CD4-positive, alpha-beta memory T cell (primary cell): Measurements from ENCODE around the gene ZFR. TPM values are rescaled to one million over a fixed set of nuclear protein-coding genes. Genes with fewer than 3 reads are reported as not detected.
"Not testable (repeated sequence)": the region's sequence is repeated elsewhere in the genome, so short reads cannot be mapped to it uniquely, and the experiment has no call there.

Experiments used
- CTCF ChIA-PET: fragments of 350-600 bp; sonication (Branson Sonifier 250); formaldehyde crosslinking; loops from one replicate; lab custom pipeline; 2021; ENCODE audit warnings: inconsistent platforms; ENCODE audit not compliant: partially characterized antibody; lab: Charles Lee
- POLR2A ChIA-PET: fragments of 350-600 bp; sonication (Branson Sonifier 250); formaldehyde crosslinking; loops from one replicate; lab custom pipeline; 2021; ENCODE audit not compliant: partially characterized antibody; lab: Charles Lee
- DNase-seq, 5 donors: peaks; one replicate each; pipeline versions ENCODE4 v3.0.0 to v3.0.0-alpha.2; 2020 to 2022; ENCODE audit warnings: mixed read lengths in 1 of 5
- H3K27ac ChIP-seq: one replicate; pipeline ENCODE4 v1.7.0; 2013; ENCODE audit warnings: low read depth, low read length
- H3K27me3 ChIP-seq: 2 replicates; pipeline ENCODE4 v1.7.0; 2013; ENCODE audit warnings: mild to moderate bottlenecking, low read length, moderate library complexity; ENCODE audit not compliant: insufficient read depth
- H3K36me3 ChIP-seq: 2 replicates; pipeline ENCODE4 v1.7.0; 2013; ENCODE audit warnings: mild to moderate bottlenecking, low read length, moderate library complexity; ENCODE audit not compliant: insufficient read depth
- H3K4me1 ChIP-seq: 2 replicates; pipeline ENCODE4 v1.7.0; 2013; ENCODE audit warnings: mild to moderate bottlenecking, low read length, moderate library complexity; ENCODE audit not compliant: insufficient read depth
- H3K4me3 ChIP-seq, 2 donors: one replicate each; pipeline ENCODE4 v1.7.0; 2013; ENCODE audit warnings: low read length in 2 of 2, mild to moderate bottlenecking in 1 of 2
- H3K9me3 ChIP-seq, 2 donors: one replicate each; pipeline ENCODE4 v1.7.0; 2013; ENCODE audit warnings: low read length in 2 of 2, control low read depth in 1 of 2; ENCODE audit not compliant: control insufficient read depth in 1 of 2
- H3K27ac Mint-ChIP-seq, 7 donors: one replicate each; pipeline ENCODE4 v1.8.0; 2020 to 2021; ENCODE audit warnings: mixed read lengths in 7 of 7, mild to moderate bottlenecking in 6 of 7, inconsistent platforms in 3 of 7, moderate library complexity in 3 of 7
- H3K27me3 Mint-ChIP-seq, 2 donors: one replicate each; pipeline ENCODE4 v1.8.0; 2020 to 2021; ENCODE audit warnings: mixed read lengths in 2 of 2
- H3K36me3 Mint-ChIP-seq, 2 donors: one replicate each; pipeline ENCODE4 v1.8.0; 2020 to 2021; ENCODE audit warnings: mixed read lengths in 2 of 2, inconsistent platforms in 1 of 2, mild to moderate bottlenecking in 1 of 2
- H3K4me1 Mint-ChIP-seq, 4 donors: one replicate each; pipeline ENCODE4 v1.8.0; 2020 to 2021; ENCODE audit warnings: mixed read lengths in 4 of 4, mild to moderate bottlenecking in 1 of 4
- H3K4me3 Mint-ChIP-seq, 8 donors: one replicate each; pipeline ENCODE4 v1.8.0; 2020 to 2021; ENCODE audit warnings: mixed read lengths in 8 of 8, mild to moderate bottlenecking in 7 of 8, moderate library complexity in 6 of 8, inconsistent platforms in 3 of 8
- H3K9me3 Mint-ChIP-seq, 8 donors: one replicate each; pipeline ENCODE4 v1.8.0; 2020 to 2021; ENCODE audit warnings: mixed read lengths in 8 of 8, mild to moderate bottlenecking in 5 of 8, inconsistent platforms in 3 of 8, moderate library complexity in 1 of 8
- intact Hi-C: fragments of 100-400 bp; cut with micrococcal nuclease; formaldehyde crosslinking; loops from one replicate; pipeline ENCODE4 v1.15.1; 2023
- polyA plus RNA-seq, 2 donors: library from polyadenylated mRNA; unstranded; fragments of 300-500 nt; fragmentation: Illumina TruSeq; gene quantifications; one replicate each; pipeline ENCODE4 v1.2.3, GENCODE V29; 2021
- total RNA-seq, 2 experiments: library from RNA; stranded (reverse); gene quantifications; one replicate each; pipeline ENCODE4 v1.2.3, GENCODE V29; 2021

Gene ZFR
- total and polyA plus RNA-seq, 4 experiments from 2014 or later, result 60.1 to 102 (median 72.3) TPM

- Histone ChIP-seq H3K27me3 (no peaks in the 10 kb centered on the region), H3K27ac (no peak overlapping the region), H3K4me1 (peaks cover 62% of the 10 kb centered on the region), H3K4me3 (no peak overlapping the region), H3K9me3 (no peaks in the 10 kb centered on the region), H3K36me3 (no peaks in the 10 kb centered on the region)
- POLR2A ChIA-PET, result interaction anchor here (0.6 to 1.0 kb wide), 4 partner anchors 10 to 945 kb away, joined by 3 read pairs; partner anchors contain the start of gene ZFR
- Mint-ChIP-seq H3K27ac (no peak overlapping the region), H3K4me1 (peaks cover 46 to 79% (median 65%) of the 10 kb centered on the region in 4 donors), H3K4me3 (no peak overlapping the region), H3K36me3 (peaks cover 19 to 22% of the 10 kb centered on the region in 2 donors), H3K9me3 (peaks cover 0 to under 1% (median 0%) of the 10 kb centered on the region in 8 donors), H3K27me3 (no peaks in the 10 kb centered on the region)
- intact Hi-C loops, result no loop called here
- CTCF ChIA-PET, result interaction anchor here (1.0 to 2.1 kb wide), 3 partner anchors 57 to 158 kb away, joined by 3 to 11 read pairs (median 6); no protein-coding TSS in a partner anchor
- no peak for DNase-seq
Measured at GRCh38 chr5:32432633-32433032, 11.9 kb downstream of the ZFR start.

GRCh38 chr5:32430825-32431224, 13.7 kb downstream of the ZFR start:
- peaks cover 36% of the 10 kb centered on the region in 2 donors for H3K36me3 Mint-ChIP-seq
- H3K4me3 Mint-ChIP-seq, H3K4me3 ChIP-seq, H3K9me3 Mint-ChIP-seq, H3K27me3 ChIP-seq, DNase-seq, CTCF ChIA-PET, intact Hi-C loops, H3K36me3 ChIP-seq, H3K27ac ChIP-seq, H3K27me3 Mint-ChIP-seq, H3K9me3 ChIP-seq: not testable (repeated sequence)
- peaks cover 46% of the 10 kb centered on the region for H3K4me1 ChIP-seq
- H3K27ac Mint-ChIP-seq, result peak overlapping the region in 2 of 7 donors; percentile 10 to 48
- H3K4me1 Mint-ChIP-seq, result peaks cover 44 to 77% (median 60%) of the 10 kb centered on the region in 4 donors
- POLR2A ChIA-PET, result interaction anchor here (0.8 kb wide), 1 partner anchor 14 kb away, joined by 4 read pairs; the partner anchor contains the start of gene ZFR

- CTCF ChIA-PET, result interaction anchor here (0.7 kb wide), 1 partner anchor 26 kb away, joined by 3 read pairs; no protein-coding TSS in a partner anchor
- POLR2A ChIA-PET, result no interaction called here
- Mint-ChIP-seq H3K27ac (peak overlapping the region in 1 of 7 donors; percentile 40), H3K4me1 (peaks cover 39 to 67% (median 54%) of the 10 kb centered on the region in 4 donors), H3K36me3 (peaks cover 42% of the 10 kb centered on the region in 2 donors), H3K27me3 (no peaks in the 10 kb centered on the region), H3K9me3 (peaks cover 0 to 9% (median 4%) of the 10 kb centered on the region in 8 donors), H3K4me3 (peak overlapping the region in 1 of 8 donors; percentile 4)
- no peaks in the 10 kb centered on the region for H3K9me3 ChIP-seq
- intact Hi-C loops, result no loop called here
- no peaks in the 10 kb centered on the region for H3K36me3 ChIP-seq
- peaks cover 24% of the 10 kb centered on the region for H3K4me1 ChIP-seq
- no peaks in the 10 kb centered on the region for H3K27me3 ChIP-seq
- H3K4me3 ChIP-seq, result no peak overlapping the region
- no peak for DNase-seq
- no peak overlapping the region for H3K27ac ChIP-seq
Measured at GRCh38 chr5:32428426-32428825, 16.1 kb downstream of the ZFR start.

GRCh38 chr5:32426440-32427151, 17.9 kb downstream of the ZFR start:
- ChIA-PET CTCF (interaction anchor here (0.7 kb wide), 1 partner anchor 129 kb away, joined by 3 read pairs; no protein-coding TSS in a partner anchor), POLR2A (no interaction called here)
- Histone ChIP-seq H3K4me3 (no peak overlapping the region), H3K36me3 (no peaks in the 10 kb centered on the region), H3K9me3 (no peaks in the 10 kb centered on the region), H3K4me1 (peaks cover 29% of the 10 kb centered on the region), H3K27me3 (no peaks in the 10 kb centered on the region), H3K27ac (no peak overlapping the region)
- Mint-ChIP-seq H3K27ac (peak overlapping the region in 1 of 7 donors; percentile 35), H3K4me1 (peaks cover 38 to 65% (median 53%) of the 10 kb centered on the region in 4 donors), H3K4me3 (no peak overlapping the region), H3K9me3 (peaks cover 0 to 9% (median 4%) of the 10 kb centered on the region in 8 donors), H3K36me3 (peaks cover 42 to 43% of the 10 kb centered on the region in 2 donors), H3K27me3 (no peaks in the 10 kb centered on the region)
- intact Hi-C loops, result no loop called here
- DNase-seq, result no peak

- Histone ChIP-seq H3K4me3 (no peak overlapping the region), H3K4me1 (peaks cover 24% of the 10 kb centered on the region), H3K27me3 (no peaks in the 10 kb centered on the region), H3K27ac (no peak overlapping the region), H3K36me3 (peaks cover 3% of the 10 kb centered on the region), H3K9me3 (no peaks in the 10 kb centered on the region)
- no peak for DNase-seq
- H3K9me3 Mint-ChIP-seq, result peaks cover 0 to 9% (median 4%) of the 10 kb centered on the region in 8 donors
- H3K27ac Mint-ChIP-seq, result peak overlapping the region in 2 of 7 donors; percentile 30 to 57
- peak overlapping the region in 1 of 8 donors; percentile 36 for H3K4me3 Mint-ChIP-seq
- peaks cover 23 to 52% (median 42%) of the 10 kb centered on the region in 4 donors for H3K4me1 Mint-ChIP-seq
- ChIA-PET POLR2A (no interaction called here), CTCF (interaction anchor here (1.3 kb wide), 1 partner anchor 167 kb away, joined by 3 read pairs; no protein-coding TSS in a partner anchor)
- intact Hi-C loops, result no loop called here
- H3K36me3 Mint-ChIP-seq, result peaks cover 36 to 37% of the 10 kb centered on the region in 2 donors
- no peaks in the 10 kb centered on the region for H3K27me3 Mint-ChIP-seq
Measured at GRCh38 chr5:32422697-32423096, 21.8 kb downstream of the ZFR start.

GRCh38 chr5:32421075-32421474, 23.5 kb downstream of the ZFR start:
- POLR2A ChIA-PET, result interaction anchor here (1.2 kb wide), 1 partner anchor 24 kb away, joined by 3 read pairs; the partner anchor contains the start of gene ZFR
- intact Hi-C loops, result loop anchor here (2.0 kb wide), 1 partner anchor 16 kb away; no protein-coding TSS in a partner anchor

GRCh38 chr5:32420506-32420905, 24.0 kb downstream of the ZFR start:
- Histone ChIP-seq H3K4me1 (peaks cover 24% of the 10 kb centered on the region), H3K36me3 (peaks cover 11% of the 10 kb centered on the region), H3K9me3 (no peaks in the 10 kb centered on the region), H3K27me3 (no peaks in the 10 kb centered on the region), H3K4me3 (no peak overlapping the region), H3K27ac (no peak overlapping the region)
- Mint-ChIP-seq H3K4me3 (no peak overlapping the region), H3K9me3 (no peaks in the 10 kb centered on the region), H3K36me3 (peaks cover 24 to 39% of the 10 kb centered on the region in 2 donors), H3K4me1 (peaks cover 25 to 55% (median 39%) of the 10 kb centered on the region in 4 donors), H3K27me3 (no peaks in the 10 kb centered on the region), H3K27ac (peak overlapping the region in 3 of 7 donors; percentile 8 to 57 (median 42))
- POLR2A ChIA-PET, result interaction anchor here (1.2 kb wide), 1 partner anchor 24 kb away, joined by 3 read pairs; the partner anchor contains the start of gene ZFR
- intact Hi-C loops, result loop anchor here (2.0 kb wide), 1 partner anchor 16 kb away; no protein-coding TSS in a partner anchor
- DNase-seq, result no peak
- CTCF ChIA-PET, result interaction anchor here (1.2 kb wide), 1 partner anchor 165 kb away, joined by 3 read pairs; the partner anchor contains the start of gene SUB1

More at GRCh38 chr5:32421075-32421474, 23.5 kb downstream of the ZFR start:
- DNase-seq, result no peak
- Histone ChIP-seq H3K36me3 (peaks cover 11% of the 10 kb centered on the region), H3K9me3 (no peaks in the 10 kb centered on the region), H3K27me3 (no peaks in the 10 kb centered on the region), H3K4me3 (no peak overlapping the region), H3K4me1 (peaks cover 24% of the 10 kb centered on the region), H3K27ac (no peak overlapping the region)
- no peak overlapping the region for H3K4me3 Mint-ChIP-seq
- peaks cover 0 to 2% (median 0%) of the 10 kb centered on the region in 8 donors for H3K9me3 Mint-ChIP-seq
- no peaks in the 10 kb centered on the region for H3K27me3 Mint-ChIP-seq
- peak overlapping the region in 1 of 7 donors; percentile 64 for H3K27ac Mint-ChIP-seq
- peaks cover 25 to 55% (median 40%) of the 10 kb centered on the region in 4 donors for H3K4me1 Mint-ChIP-seq
- CTCF ChIA-PET, result interaction anchor here (1.2 kb wide), 1 partner anchor 164 kb away, joined by 3 read pairs; the partner anchor contains the start of gene SUB1
- H3K36me3 Mint-ChIP-seq, result peaks cover 26 to 36% of the 10 kb centered on the region in 2 donors
